ENCODE measurements around the gene GNAS. TPM values are rescaled to one million over a fixed set of nuclear protein-coding genes. Genes with fewer than 3 reads are reported as not detected.

The GNAS gene
- total RNA-seq, 4 donors from 2014 or later: 281 to 822 (median 446) TPM

GRCh38 chr20:58956078-58956477 is 103.6 kb downstream of the GNAS start:
- intact Hi-C loops (cut with DNase I; ENCODE audit: low total_unique reads): no loop called here
- no peaks in the 10 kb centered on the region for H3K36me3 ChIP-seq
- H3K4me1 ChIP-seq: no peaks in the 10 kb centered on the region
- H3K27me3 ChIP-seq: no peaks in the 10 kb centered on the region
- H3K27ac ChIP-seq: no peak overlapping the region
- DNase-seq: no peak
- H3K9me3 ChIP-seq: no peaks in the 10 kb centered on the region
- no peak overlapping the region for H3K4me3 ChIP-seq
- TF ChIP-seq CTCF (IDR thresholded peaks at IDR 0.05) (no peak), POLR2A (IDR thresholded peaks at IDR 0.05) (no peak)

- Histone ChIP-seq H3K36me3 (no peaks in the 10 kb centered on the region), H3K27me3 (no peaks in the 10 kb centered on the region), H3K9me3 (peaks cover 0 to 2% of the 10 kb centered on the region in 2 donors), H3K27ac (no peak overlapping the region), H3K4me3 (no peak overlapping the region), H3K4me1 (no peaks in the 10 kb centered on the region)
- intact Hi-C loops (cut with DNase I; ENCODE audit: low total_unique reads): no loop called here
- DNase-seq: no peak
- TF ChIP-seq POLR2A (IDR thresholded peaks at IDR 0.05) (no peak), CTCF (IDR thresholded peaks at IDR 0.05) (no peak)
Measured at GRCh38 chr20:58959652-58960051, 107.1 kb downstream of the GNAS start.

MicroRNAs within 50 kb of the gene (microRNA counts, 767-probe panel; counts per million panel counts)
- microRNA hsa-miR-296-3p (0 counts per million in 2 donors), microRNA hsa-miR-296-5p (4,307 to 6,294 counts per million in 2 donors), microRNA hsa-miR-298 (0 counts per million in 2 donors)

Small RNAs within 50 kb of the gene (microRNA-seq; reads per million reads assigned to microRNA genes)
- not detected for gene MIR298 (ENCODE audit: borderline microRNAs expressed, borderline replicate concordance)

Small RNAs within 50 kb of the gene (small RNA-seq; reads per million reads assigned to genes)
- gene MIR298 (not detected), gene RF02127 (not detected), gene RF02128 (not detected), gene RF02130 (not detected), gene RF02131 (not detected)

Other genes starting within 250 kb of the GNAS start
- 10 to 100 TPM; 32.6 to 82.7 (median 60.8) TPM for gene STX16, start 201.4 kb upstream of the GNAS start, total RNA-seq
- gene NPEPL1, start 159.9 kb upstream of the GNAS start, total RNA-seq: 10 to 100 TPM; 14.1 to 35.2 (median 24.7) TPM
- gene GNAS-AS1, start 1.8 kb upstream of the GNAS start, total RNA-seq: 1 to 10 TPM in 2 of 4 donors, under 1 TPM in 1, not detected in 1; 0.77 to 3.4 (median 1.2) TPM
- 10 to 100 TPM; 15.9 to 66.6 (median 41.3) TPM for gene NELFCD, start 128.5 kb downstream of the GNAS start, total RNA-seq
- 100 to 1,000 TPM in 2 of 4 donors, 10 to 100 TPM in 2; 68.7 to 160 (median 109) TPM for gene CTSZ, start 154.5 kb downstream of the GNAS start, total RNA-seq
- under 1 TPM in 2 of 4 donors, not detected in 2; 0.26 to 0.48 TPM for gene TUBB1, start 166.7 kb downstream of the GNAS start, total RNA-seq
- gene ATP5F1E, start 179.6 kb downstream of the GNAS start, total RNA-seq: 10 to 100 TPM in 2 of 4 donors, 1 to 10 TPM in 2; 5.6 to 42.4 (median 21.1) TPM
- 10 to 100 TPM; 13.3 to 44.3 (median 31.9) TPM for gene PRELID3B, start 190.1 kb downstream of the GNAS start, total RNA-seq